NOMO-1 treated with dmso at 0.1 percent for 144 hours (cell line): ENCODE data around the gene TMEM33.
A peak's percentile ranks its signal among the peaks of the same experiment; 100 is the strongest.

Experiments
- DNase-seq: peaks from one replicate; lab custom pipeline; 2025; ENCODE audit not compliant: unreplicated experiment; lab: John Stamatoyannopoulos, UW

Gene TMEM33

DNA sequence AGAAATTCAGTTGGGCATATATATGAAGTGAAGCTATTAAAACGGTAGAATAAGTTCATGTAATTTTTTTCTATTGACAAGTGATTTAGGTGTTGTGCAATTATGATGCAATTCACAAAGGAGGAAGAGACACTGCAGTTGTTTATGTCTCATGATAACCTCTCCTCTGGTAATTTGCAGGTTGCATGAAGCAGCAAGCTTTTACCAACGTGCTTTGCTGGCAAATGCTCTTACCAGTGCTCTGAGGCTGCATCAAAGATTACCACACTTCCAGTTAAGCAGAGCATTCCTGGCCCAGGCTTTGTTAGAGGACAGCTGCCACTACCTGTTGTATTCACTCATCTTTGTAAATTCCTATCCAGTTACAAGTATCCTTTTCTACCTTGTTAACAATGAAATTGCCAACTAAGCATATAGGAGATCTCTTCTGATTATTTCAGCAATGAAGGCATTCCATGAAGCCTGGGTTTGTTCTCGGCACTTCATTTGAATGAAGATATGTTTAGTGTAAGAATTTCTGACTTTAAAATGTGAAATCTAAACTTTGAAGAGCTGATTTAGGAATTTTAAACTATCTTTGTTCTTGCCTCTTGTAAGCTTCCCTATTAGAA is 3.9 kb downstream of the TMEM33 start:
- peak; percentile 51 for DNase-seq

DNA sequence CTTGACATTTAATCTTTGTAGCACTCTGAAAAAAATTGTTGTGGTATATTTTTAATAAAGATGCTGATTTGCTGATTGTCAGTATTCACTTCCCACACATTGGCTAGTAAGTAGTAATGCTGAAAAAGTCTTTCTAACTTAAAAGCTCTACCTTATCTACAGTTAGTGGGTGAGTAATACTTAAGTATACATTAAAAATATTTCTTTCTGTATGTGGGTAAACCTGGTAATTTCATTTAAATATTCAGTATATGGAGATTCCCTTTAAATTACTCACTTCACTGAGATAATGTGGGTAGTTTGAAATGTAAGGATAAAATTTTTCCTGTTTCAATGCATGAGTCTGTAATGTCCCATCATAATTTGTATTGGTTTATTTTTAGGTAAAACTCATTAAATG is 5.6 kb downstream of the TMEM33 start:
- no peak for DNase-seq

DNA sequence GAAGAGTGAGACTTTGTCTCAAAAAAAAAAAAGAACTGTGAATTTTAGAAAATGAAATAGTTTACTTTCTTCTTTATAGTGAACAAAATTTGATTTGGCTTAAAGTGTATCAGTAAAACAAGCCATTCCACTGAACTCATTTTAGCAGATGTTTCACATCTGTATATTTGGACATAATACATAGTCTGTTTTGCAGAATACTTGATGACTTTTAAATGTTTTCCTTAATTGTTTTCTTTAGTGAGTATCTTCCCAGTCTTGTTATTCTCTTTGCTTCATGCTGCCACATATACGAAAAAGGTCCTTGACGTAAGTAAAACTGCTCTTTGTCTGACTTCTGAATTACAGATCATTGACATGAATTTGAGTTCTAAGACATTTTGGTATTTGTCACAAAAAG is 8.3 kb downstream of the TMEM33 start:
- DNase-seq = no peak

DNA sequence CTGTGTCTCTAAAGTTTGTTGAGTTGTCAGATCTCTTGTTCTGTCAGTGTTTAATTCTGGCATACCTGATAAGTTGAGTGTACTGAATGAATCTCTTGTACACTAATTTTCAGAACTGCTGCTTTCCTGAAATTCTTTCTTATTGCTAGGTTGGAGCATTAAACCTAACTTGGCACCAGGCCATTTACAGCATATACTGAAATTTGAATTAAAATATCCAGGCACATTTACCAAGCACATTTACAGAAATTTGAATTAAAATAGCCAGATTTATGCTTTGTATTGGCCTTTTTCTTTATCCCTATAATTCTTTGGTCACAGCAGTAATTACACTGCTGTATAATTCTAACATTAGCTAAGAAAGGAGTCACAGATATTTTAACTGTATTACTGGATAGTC is 8.9 kb downstream of the TMEM33 start:
- DNase-seq = no peak

DNA sequence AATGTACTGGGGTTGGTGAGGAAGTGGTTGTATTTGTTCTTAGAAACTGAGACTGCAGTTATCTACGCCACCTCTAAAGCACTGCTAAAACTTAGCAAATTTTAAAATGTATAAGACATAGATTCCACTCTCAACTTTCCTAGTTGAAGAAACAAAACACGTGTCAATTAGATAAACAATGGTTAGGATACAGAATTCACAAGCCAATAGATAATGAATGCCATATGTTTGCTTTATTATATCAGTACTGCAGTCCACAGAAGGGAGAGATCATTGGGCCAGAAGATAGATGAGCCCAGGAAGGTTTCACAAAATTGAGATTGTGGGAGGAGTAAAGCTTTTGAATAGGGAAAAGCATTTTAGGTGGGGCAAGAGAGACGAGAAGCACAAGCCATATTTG is 14.3 kb downstream of the TMEM33 start:
- DNase-seq = no peak

DNA sequence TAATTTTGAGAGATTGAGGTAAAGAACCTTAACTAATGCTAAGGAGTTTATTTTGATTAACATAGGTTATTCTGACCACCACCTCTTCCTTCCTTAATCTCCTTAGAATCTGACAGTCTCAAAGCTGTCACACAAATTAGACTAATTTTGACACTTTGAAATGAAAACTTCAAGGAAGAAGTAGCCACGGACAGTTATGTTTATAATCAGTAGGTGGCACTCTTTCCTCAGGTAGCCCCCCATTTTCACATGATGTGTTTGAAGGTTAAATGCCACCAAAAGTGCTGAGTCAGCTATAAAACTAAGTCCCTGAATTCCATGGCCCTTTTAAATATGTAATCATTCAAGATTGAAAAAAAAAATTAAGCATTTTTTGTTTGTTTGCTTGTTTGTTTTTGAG is 22.4 kb downstream of the TMEM33 start:
- DNase-seq = no peak

DNA sequence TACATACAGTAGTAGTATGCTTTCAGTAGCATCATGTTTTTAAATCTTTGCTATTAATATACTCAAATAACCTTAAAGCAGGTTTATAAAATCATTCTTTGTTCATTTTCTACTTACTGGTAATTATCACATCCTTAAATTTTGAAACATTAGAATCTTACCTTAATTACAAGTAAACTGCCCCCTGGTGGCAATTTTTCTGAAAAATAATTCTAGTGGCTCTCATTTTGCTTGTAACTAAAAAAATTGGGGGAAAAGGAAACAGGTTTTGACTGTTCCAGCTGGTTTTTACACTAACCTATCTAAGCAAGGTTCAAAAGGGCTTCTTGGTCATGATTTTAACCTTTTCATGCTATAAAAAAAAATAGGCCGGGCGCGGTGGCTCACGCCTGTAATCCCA is 27.9 kb downstream of the TMEM33 start:
- DNase-seq = no peak

DNA sequence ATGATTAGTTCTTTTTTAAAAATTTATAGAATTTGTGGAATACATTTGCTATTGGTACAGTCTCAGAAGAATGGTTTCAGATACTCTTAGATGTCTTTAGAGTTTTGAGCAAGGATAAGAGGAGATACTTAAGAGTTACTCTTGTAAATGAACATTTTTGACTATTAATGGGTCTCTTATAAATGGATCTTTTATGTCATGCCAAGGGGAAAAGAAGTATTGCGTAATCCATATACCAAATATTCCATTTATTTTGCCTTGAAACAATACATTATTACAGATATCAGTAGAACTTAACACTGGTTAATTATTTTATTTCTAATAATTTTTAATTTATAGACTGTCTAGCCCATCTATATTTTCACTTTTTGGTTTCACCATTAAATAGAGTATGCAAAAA is 29.2 kb downstream of the TMEM33 start:
- DNase-seq = no peak

DNA sequence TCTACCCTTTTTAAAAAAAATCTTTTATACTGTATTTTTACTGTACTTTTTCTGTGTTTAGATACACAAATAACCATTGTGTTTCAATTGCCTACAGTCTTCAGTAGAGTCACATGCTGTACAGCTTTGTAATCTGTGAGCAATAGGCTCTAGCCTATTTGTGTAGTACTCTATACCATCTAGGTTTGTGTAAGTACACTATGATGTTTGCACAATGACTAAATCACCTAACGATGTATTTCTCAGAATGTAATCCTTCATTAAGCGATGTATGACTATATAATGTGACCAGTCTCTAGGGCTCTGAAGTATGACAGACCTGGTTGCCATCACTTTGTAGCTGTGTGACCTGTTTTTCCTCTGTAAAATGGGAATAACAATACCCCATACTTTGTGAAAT is 32.2 kb downstream of the TMEM33 start:
- no peak for DNase-seq

DNA sequence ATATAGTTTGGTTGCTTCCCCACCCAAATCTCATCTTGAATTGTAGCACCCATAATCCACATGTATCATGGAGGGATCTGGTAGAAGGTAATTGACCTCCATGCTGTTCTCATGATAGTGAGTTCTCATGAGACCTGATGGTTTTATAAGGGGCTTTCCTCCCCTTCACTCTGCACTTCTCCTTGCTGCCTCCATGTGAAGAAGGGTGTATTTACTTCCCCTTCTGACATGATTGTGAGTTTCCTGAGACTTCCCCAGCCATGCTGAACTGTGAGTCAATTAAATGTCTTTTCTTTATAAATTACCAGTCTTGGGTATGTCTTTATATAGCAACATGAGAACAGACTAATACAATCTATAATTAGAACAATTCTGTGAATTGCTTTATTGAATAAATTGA is 34.4 kb downstream of the TMEM33 start:
- DNase-seq = no peak

DNA sequence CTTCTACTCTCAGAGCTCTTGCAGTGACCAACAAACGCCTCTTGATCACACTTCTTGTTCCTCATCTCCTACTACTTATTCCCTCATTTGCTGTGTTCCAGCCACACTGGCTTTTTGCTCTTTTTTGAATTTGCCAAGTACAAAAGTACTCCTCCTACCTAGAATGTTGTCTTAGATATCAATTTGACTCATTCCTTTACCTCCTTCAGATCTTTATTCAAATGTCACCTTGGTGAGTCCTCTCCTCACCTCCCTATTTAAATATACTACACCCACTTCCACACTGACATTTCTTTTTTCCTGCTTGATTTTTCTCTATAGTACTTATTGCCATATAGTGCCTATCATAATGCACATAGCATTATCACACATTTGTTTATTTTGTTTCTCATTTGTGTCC is 40.1 kb downstream of the TMEM33 start:
- DNase-seq = no peak

DNA sequence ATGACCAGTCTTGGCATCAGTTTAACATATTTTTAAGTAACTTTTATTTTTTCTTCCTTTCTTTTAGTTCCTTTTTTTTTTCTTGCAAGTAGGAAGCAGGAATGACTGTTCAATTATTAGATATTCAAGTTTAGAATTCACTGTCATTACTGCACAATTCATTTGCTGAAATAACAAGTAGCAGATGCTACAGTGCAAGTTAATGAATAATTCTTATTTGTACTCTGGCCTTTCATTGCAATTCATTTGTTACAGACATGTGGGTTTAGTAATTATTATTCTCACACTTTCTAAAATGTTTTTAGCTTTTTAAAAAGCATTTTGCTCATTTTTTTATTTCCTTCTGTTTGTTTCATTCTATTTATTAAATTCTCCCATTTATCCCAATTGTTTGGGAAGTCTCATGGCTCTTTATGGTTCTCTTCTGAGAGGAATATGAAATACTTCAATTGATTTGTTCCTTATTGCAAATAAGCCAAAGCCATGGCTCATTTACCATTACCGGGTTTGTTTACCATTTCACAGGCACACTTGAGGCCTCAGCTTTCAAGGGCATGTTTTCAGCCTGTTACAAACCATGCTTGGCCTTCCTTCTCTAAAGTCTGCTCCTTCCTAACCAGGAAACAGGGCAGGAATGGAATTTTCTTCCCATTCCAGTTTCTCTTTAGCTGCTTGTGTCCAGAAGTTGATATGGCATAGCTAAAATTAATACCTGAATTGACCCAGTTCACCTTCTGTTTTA is 41.7 kb downstream of the TMEM33 start:
- DNase-seq = no peak

DNA sequence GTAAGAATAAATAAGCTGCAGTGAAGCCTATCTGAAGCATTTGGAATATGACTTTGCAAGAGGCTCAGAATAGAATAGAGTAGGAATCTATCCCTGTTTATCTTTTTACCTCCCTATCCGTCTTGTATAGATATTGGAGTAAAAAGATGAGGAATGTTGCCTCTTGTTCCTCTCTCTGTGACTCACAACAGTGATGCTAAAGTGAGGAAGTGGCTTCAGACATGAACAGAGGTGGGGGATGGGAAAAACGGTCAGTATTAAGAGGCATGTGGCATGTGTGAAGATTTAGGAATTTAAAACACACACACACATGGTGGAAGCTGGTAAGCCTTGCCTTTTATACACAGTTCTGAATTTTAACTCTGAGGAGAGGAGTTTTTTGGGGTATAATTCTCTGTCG is 42.5 kb downstream of the TMEM33 start:
- no peak for DNase-seq

DNA sequence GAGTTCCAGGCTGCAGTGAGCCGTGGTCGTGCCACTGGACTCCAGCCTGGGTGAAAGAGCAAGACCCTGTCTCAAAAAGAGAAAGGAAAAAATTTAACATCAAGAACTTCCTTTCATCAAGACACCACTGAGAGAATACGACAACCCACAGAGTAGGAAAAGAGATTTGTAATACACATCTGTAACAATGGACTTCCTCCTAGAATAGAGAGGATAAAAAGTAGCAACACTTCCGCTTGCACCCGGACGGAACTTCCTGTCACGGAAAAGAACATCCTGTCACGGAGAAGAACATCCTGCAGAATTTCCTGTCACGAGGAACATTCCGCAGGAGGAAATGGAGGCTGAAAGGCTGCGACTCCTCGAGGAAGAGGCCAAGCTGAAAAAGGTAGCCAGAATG is 46.2 kb downstream of the TMEM33 start, which contains the start of gene DCAF4L1:
DCAF4L1 (plus strand) TSS at position 301 of the 400 bp plus-strand sequence; CDS start at position 338, 37 bp downstream.
- DNase-seq = no peak

DNA sequence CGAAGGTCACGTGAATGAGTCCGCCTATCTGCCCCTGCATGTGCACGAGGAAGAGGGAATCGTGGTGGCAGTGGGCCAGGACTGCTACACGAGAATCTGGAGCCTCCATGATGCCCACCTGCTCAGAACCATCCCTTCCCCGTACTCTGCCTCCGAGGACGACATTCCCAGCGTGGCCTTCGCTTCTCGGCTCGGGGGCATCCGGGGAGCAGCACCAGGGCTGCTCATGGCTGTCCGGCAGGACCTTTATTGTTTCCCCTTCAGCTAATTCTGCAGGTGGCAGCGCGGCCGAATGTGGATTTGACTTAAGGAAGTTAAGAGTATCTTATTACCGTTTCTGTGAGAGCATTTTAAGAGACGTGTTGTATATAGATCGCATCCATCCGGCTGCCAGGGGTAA is 47.5 kb downstream of the TMEM33 start:
- no peak for DNase-seq

DNA sequence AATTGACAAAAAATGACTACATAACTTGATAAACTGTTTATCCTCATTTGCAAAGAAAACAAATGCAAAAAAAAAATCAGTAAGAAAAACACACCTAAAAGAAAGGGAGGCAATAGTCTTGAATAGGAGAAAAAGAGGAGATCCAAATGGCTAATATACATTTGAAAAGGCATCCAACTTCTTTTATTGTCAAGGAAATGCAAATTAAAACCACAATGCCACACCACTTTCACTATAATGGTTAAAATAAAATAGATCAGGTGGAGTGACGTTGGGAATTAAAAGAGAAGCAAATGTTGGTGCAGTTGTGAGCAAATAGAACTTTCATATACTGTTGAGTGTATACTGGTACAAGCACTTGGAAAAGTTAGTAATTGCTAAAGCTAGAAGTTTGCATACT is 49.9 kb downstream of the TMEM33 start:
- DNase-seq = no peak

DNA sequence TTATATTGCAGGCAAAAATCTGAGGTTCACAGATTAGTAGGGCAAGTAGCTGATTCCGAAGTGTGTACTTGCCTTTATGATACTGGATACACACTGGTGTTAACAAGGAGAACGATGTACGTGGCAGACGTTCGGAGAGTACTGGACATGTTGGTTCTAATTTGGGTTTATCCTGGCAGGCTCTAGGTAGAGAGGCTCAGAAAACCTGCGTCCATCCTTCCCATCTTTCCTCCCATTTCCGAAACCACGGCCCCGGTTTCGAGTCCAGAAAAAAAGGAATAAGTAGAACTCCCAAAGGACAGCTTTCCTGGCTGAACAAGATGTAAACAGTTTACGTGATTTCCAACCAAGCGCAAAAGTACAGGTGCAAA is 54.8 kb downstream of the TMEM33 start:
- DNase-seq = no peak

DNA sequence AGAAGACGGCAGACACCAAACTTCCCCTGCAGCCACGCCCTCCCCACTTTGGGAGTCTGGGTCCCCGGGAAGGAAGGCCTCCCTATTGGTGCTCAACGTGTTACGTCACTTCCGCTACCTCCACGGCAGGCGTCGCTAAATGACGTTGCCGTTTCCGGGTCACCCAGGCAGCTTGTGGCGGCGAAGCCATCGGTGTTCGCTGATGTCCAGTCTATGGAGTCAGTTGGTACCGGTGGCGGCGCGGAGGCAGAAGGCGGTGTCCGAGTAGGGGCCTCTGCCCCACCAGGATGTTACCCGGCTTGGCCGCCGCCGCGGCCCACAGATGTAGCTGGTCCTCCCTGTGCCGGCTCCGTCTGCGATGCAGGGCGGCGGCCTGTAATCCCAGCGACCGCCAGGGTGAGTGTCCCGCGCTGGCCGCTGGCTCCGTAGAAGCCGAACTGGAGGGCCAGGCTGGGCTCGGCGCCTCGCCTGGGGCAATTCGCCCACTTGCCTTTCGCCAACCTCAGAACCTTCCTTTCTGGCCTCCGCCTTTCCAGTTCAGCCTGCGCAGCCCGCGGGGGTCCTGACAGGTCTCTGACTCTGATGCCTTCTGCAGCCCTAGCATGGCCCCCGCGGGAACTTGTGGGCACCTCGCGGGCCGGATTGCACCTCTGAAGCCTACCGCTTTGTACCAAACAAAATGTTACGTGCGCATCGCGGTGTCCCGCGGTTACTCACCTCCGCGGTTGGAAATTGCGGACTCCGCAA is 55.3 kb downstream of the TMEM33 start, which contains the start of gene SLC30A9:
SLC30A9 (plus strand) TSS at position 166 of the 747 bp plus-strand sequence; CDS start at position 288, 122 bp downstream.
- DNase-seq = peak; percentile 85

DNA sequence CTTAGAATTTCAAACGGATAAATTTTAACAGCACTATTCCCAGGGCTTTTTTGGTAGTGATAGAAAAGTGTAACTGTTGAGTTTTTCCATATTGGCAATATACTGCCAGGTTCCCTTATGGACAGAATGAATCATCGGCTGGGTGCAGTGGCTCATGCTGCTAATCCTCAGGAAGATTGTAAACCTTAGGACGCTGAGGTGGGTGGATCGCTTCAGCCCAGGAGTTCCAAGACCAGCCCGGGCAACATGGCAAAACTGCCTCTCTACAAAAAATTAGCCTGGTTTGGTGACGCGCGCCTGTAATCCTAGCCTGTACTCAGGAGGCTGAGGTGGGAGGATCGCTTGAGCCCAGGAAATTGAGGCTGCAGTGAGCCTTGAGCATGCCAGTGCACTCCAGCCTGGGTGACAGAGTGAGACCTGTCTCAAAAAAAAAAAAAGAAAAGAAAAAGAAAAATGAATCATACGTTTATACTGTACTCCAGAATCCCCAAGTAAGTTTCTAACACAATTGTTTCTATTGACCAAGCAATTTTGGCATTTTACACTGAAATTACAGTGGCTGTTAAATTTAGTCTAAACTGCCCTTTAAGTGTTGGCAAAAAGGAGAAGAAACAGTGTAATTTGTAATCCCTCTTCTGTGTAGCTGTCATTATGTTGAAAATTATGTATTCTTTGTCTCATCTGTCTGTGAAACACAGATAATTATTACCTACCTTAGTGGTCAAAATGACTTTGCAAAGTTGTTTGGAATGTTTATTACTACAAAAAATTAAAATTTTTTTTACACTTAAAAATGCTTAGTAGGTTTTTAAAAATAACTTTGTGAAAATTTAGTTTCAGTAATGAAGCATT is 56.9 kb downstream of the TMEM33 start:
- DNase-seq = no peak

DNA sequence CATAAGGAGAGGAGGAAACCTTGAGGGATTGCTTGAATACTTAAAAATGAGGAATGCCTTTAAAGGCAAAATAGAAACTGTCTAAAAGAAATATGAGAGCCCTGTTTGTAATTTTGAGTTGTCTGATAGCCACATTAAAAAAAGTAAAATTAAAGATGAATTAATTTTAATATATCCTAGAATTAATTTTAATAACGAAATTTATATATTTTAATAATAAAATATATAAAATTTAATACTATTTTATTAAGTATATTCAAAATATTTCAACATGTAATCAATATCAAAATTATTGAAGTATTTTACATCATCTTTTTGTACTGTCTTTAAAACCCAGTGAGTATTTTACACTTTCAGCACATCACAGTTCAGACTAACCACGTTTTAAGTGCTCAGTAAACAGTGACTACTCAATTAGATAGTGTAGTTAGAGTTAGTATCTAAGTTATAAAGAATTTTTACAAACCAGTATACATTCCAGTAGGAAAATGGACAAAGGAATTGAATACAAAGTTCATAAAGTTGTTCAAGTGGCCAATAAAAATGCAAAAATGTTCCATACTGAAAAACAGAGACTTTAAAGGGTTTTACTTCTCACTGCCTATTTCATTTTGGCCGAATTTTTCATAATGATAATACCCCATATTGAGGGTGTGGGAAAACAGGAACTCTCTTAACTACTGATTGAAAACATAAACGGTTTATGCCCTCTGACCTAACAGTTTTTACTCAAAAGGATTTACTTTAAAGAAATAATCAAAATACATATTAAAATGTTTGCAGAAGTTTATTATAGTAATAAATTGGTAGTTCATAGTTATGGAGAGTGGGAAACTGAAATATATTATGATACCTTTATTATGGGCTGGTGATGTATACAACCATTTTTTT is 58.0 kb downstream of the TMEM33 start:
- no peak for DNase-seq
